HAP-1 (cell line): Measurements from ENCODE around the gene ITK.

Experiments
- DNase-seq, 2 experiments: peaks; one replicate each; pipeline ENCODE4 v3.0.0-alpha.2; 2016 to 2020; ENCODE audit warnings: low spot score in 2 of 2
- H3K27me3 ChIP-seq: fragments of 250-450 bp; sonication (Bioruptor Pico); 2 replicates; pipeline ENCODE4 v1.5.1; 2020; ENCODE audit warnings: low read depth, mild to moderate bottlenecking, moderate library complexity
- H3K36me3 ChIP-seq: fragments of 250-450 bp; sonication (Bioruptor Pico); replicated peaks from 2 replicates; pipeline ENCODE4 v1.5.1; 2020; ENCODE audit warnings: mild to moderate bottlenecking
- H3K4me1 ChIP-seq: fragments of 250-450 bp; sonication (Bioruptor Pico); 2 replicates; pipeline ENCODE4 v1.5.1; 2020; ENCODE audit warnings: mild to moderate bottlenecking
- H3K4me3 ChIP-seq: fragments of 250-450 bp; sonication (Bioruptor Pico); 2 replicates; pipeline ENCODE4 v1.5.1; 2020; ENCODE audit warnings: mild to moderate bottlenecking, moderate library complexity
- H3K9me3 ChIP-seq: fragments of 250-450 bp; sonication (Bioruptor Pico); 2 replicates; pipeline ENCODE4 v1.5.1; 2020; ENCODE audit warnings: mild to moderate bottlenecking, moderate library complexity
- in situ Hi-C: fragments of 300-500 bp; cut with MboI; formaldehyde crosslinking; loops from 3 replicates; pipeline ENCODE4 v1.14.3; 2020; ENCODE audit warnings: low sequenced_read_pairs, inconsistent platforms, mixed read lengths

Gene ITK

GRCh38 chr5:157290156-157290980 is 109.7 kb downstream of the ITK start:
- in situ Hi-C loops, result no loop called here
- H3K4me1 ChIP-seq, result no peaks in the 10 kb centered on the region
- DNase-seq, result no peak
- peaks cover 20% of the 10 kb centered on the region for H3K36me3 ChIP-seq
- no peak overlapping the region for H3K4me3 ChIP-seq
- no peaks in the 10 kb centered on the region for H3K27me3 ChIP-seq
- H3K9me3 ChIP-seq, result no peaks in the 10 kb centered on the region

- Histone ChIP-seq H3K9me3 (no peaks in the 10 kb centered on the region), H3K27me3 (no peaks in the 10 kb centered on the region), H3K4me3 (no peak overlapping the region), H3K4me1 (no peaks in the 10 kb centered on the region), H3K36me3 (peaks cover 20% of the 10 kb centered on the region)
- in situ Hi-C loops, result no loop called here
- DNase-seq, result no peak
These were observed 110.5 kb downstream of the ITK start for GRCh38 chr5:157290981-157291711.

GRCh38 chr5:157292599-157292998 is 112.0 kb downstream of the ITK start:
- Histone ChIP-seq H3K4me1 (no peaks in the 10 kb centered on the region), H3K4me3 (no peak overlapping the region), H3K27me3 (no peaks in the 10 kb centered on the region), H3K36me3 (peaks cover 11% of the 10 kb centered on the region), H3K9me3 (no peaks in the 10 kb centered on the region)
- DNase-seq, result no peak
- in situ Hi-C loops, result no loop called here

GRCh38 chr5:157294407-157295091 is 113.9 kb downstream of the ITK start:
- in situ Hi-C loops, result no loop called here
- H3K36me3 ChIP-seq, result peaks cover 11% of the 10 kb centered on the region
- no peak for DNase-seq
- no peak overlapping the region for H3K4me3 ChIP-seq
- H3K27me3 ChIP-seq, result no peaks in the 10 kb centered on the region
- no peaks in the 10 kb centered on the region for H3K4me1 ChIP-seq
- H3K9me3 ChIP-seq, result no peaks in the 10 kb centered on the region

- in situ Hi-C loops, result no loop called here
- Histone ChIP-seq H3K9me3 (no peaks in the 10 kb centered on the region), H3K4me1 (no peaks in the 10 kb centered on the region), H3K36me3 (peaks cover 11% of the 10 kb centered on the region), H3K4me3 (no peak overlapping the region), H3K27me3 (no peaks in the 10 kb centered on the region)
- no peak for DNase-seq
These were observed 114.6 kb downstream of the ITK start for GRCh38 chr5:157295247-157295646.

- H3K27me3 ChIP-seq, result no peaks in the 10 kb centered on the region
- H3K4me1 ChIP-seq, result no peaks in the 10 kb centered on the region
- H3K4me3 ChIP-seq, result no peak overlapping the region
- in situ Hi-C loops, result no loop called here
- no peaks in the 10 kb centered on the region for H3K9me3 ChIP-seq
- DNase-seq, result no peak
- no peaks in the 10 kb centered on the region; the same call in 1 of the 2 replicates for H3K36me3 ChIP-seq
These were observed 119.9 kb downstream of the ITK start for GRCh38 chr5:157300564-157300963.

- Histone ChIP-seq H3K9me3 (no peaks in the 10 kb centered on the region), H3K4me1 (no peaks in the 10 kb centered on the region), H3K27me3 (no peaks in the 10 kb centered on the region), H3K36me3 (no peaks in the 10 kb centered on the region; the same call in none of the 2 replicates), H3K4me3 (no peak overlapping the region)
- no peak for DNase-seq
- in situ Hi-C loops, result no loop called here
These were observed 120.4 kb downstream of the ITK start for GRCh38 chr5:157301066-157301465.

GRCh38 chr5:157303023-157303422 is 122.4 kb downstream of the ITK start:
- H3K27me3 ChIP-seq, result no peaks in the 10 kb centered on the region
- no peaks in the 10 kb centered on the region; the same call in none of the 2 replicates for H3K36me3 ChIP-seq
- DNase-seq, result no peak
- H3K9me3 ChIP-seq, result no peaks in the 10 kb centered on the region
- in situ Hi-C loops, result no loop called here
- H3K4me1 ChIP-seq, result no peaks in the 10 kb centered on the region
- no peak overlapping the region for H3K4me3 ChIP-seq

- Histone ChIP-seq H3K36me3 (no peaks in the 10 kb centered on the region; the same call in none of the 2 replicates), H3K9me3 (no peaks in the 10 kb centered on the region), H3K4me3 (no peak overlapping the region), H3K27me3 (no peaks in the 10 kb centered on the region), H3K4me1 (no peaks in the 10 kb centered on the region)
- peak in 1 of 2 experiments; percentile 42 for DNase-seq
- in situ Hi-C loops, result no loop called here
These were observed 123.2 kb downstream of the ITK start for GRCh38 chr5:157303667-157304327.
